ENCODE measurements around the gene MISP.

The MISP gene

GRCh38 chr19:808423-808775, 57.5 kb downstream of the MISP start:
- no peak for DNase-seq (ENCODE audit: low read depth, low spot score)

- no peak for DNase-seq (ENCODE audit: low read depth, low spot score)
Measured at GRCh38 chr19:810077-810855, 59.4 kb downstream of the MISP start.

- DNase-seq (ENCODE audit: low read depth, low spot score): no peak
Measured at GRCh38 chr19:810883-811489, 60.1 kb downstream of the MISP start.

- no peak for DNase-seq (ENCODE audit: low read depth, low spot score)
Measured at GRCh38 chr19:811506-812048, 60.7 kb downstream of the MISP start.

- no peak for DNase-seq (ENCODE audit: low read depth, low spot score)
Measured at GRCh38 chr19:812049-812746, 61.3 kb downstream of the MISP start.

GRCh38 chr19:812747-813218, 61.9 kb downstream of the MISP start:
- no peak for DNase-seq (ENCODE audit: low read depth, low spot score)

- DNase-seq (ENCODE audit: low read depth, low spot score): no peak
Measured at GRCh38 chr19:813219-814151, 62.6 kb downstream of the MISP start.

Measured in smooth muscle cell of the brain vasculature (primary cell).